AG09319 (cell line): ENCODE results near the gene ITPR3.

Experiments used
- DNase-seq: peaks from one replicate; pipeline ENCODE4 v3.0.0-alpha.2; 2010; ENCODE audit warnings: low read depth; ENCODE audit errors: extremely low read depth
- CTCF ChIP-seq: IDR thresholded peaks from 2 replicates; pipeline ENCODE4 v1.5.1; 2011; ENCODE audit warnings: low read depth, mild to moderate bottlenecking, inconsistent platforms, low read length, moderate library complexity

ITPR3 gene

GRCh38 chr6:33742092-33742491, 121.0 kb downstream of the ITPR3 start:
- DNase-seq = no peak
- no peak for TF ChIP-seq CTCF

- no peak for DNase-seq
- no peak for TF ChIP-seq CTCF
Observed at GRCh38 chr6:33742837-33743236, 121.7 kb downstream of the ITPR3 start.

GRCh38 chr6:33744001-33744848, 123.1 kb downstream of the ITPR3 start:
- TF ChIP-seq CTCF = peak; percentile 96
- DNase-seq = peak; percentile 36

GRCh38 chr6:33744895-33745546, 123.9 kb downstream of the ITPR3 start:
- DNase-seq = no peak
- no peak for TF ChIP-seq CTCF

- no peak for DNase-seq
- TF ChIP-seq CTCF = no peak
Observed at GRCh38 chr6:33745548-33745947, 124.4 kb downstream of the ITPR3 start.
